Natural killer cell treated with Interleukin-12 subunit alpha and Interleukin-12 subunit beta and Interleukin-15 and Interleukin-18, amount 100 ng/mL, for 72 hours (primary cell): ENCODE results near the gene ARSG. TPM values are rescaled to one million over a fixed set of nuclear protein-coding genes. Genes with fewer than 3 reads are reported as not detected.

Experiments
- ATAC-seq, 2 donors: fragments of 150-1000 bp; cut with Tn5 transposase in 1 of 2; sonication (Bioruptor Pico), chemical (Tn5 transposase) in 1 of 2; 2 replicates each; pipeline ENCODE4 v1.10.0; 2021
- DNase-seq: peaks from one replicate; pipeline ENCODE4 v3.0.0; 2022; ENCODE audit warnings: low spot score
- H3K27ac Mint-ChIP-seq, 2 donors: 1 replicate in 1 of 2; 2 replicates in 1 of 2; pipeline ENCODE4 v1.8.0; 2022; ENCODE audit warnings: mixed read lengths in 2 of 2, mild to moderate bottlenecking in 1 of 2, moderate library complexity in 1 of 2
- H3K27me3 Mint-ChIP-seq, 2 donors: 1 replicate in 1 of 2; 2 replicates in 1 of 2; pipeline ENCODE4 v1.8.0; 2022; ENCODE audit warnings: mixed read lengths in 2 of 2
- H3K36me3 Mint-ChIP-seq: one replicate; pipeline ENCODE4 v1.8.0; 2022; ENCODE audit warnings: mixed read lengths
- H3K4me1 Mint-ChIP-seq, 2 donors: 1 replicate in 1 of 2; 2 replicates in 1 of 2; pipeline ENCODE4 v1.8.0; 2022; ENCODE audit warnings: low read depth in 2 of 2, mixed read lengths in 2 of 2, mild to moderate bottlenecking in 1 of 2
- H3K4me3 Mint-ChIP-seq: one replicate; pipeline ENCODE4 v1.8.0; 2022; ENCODE audit warnings: mixed read lengths
- H3K9me3 Mint-ChIP-seq: 2 replicates; pipeline ENCODE4 v1.8.0; 2022; ENCODE audit warnings: mixed read lengths
- total RNA-seq, 2 donors: library from RNA; stranded (reverse); gene quantifications; one replicate each; pipeline ENCODE4 v1.2.3, GENCODE V29; 2022

Gene ARSG
- total RNA-seq, 2 donors from 2014 or later, result 2.4 to 4.7 TPM

DNA sequence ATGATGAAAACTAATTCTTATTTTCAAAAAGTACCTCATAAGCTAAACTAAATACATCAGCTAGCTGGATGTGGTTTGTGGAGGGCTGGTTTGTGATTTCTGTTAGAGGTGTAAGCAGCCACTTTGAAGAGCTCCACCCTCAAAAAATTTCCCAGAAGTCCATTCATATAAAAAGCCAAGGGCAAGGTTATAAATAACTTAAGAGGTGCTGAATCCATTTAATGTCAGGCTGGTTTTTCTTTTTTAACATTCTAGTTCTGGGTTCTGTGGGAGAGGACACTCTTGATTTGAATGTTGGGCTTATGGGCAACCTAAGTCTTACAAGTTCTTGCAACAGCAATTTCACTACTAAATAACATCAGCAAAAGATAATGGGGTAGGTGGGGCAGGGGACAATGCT lies 169.4 kb downstream of the ARSG start:
- peak overlapping the region; percentile 83 to 96 for H3K27ac Mint-ChIP-seq
- H3K4me3 Mint-ChIP-seq, result peak overlapping the region; percentile 79
- H3K9me3 Mint-ChIP-seq, result no peaks in the 10 kb centered on the region
- H3K4me1 Mint-ChIP-seq, result peaks cover 63 to 66% of the 10 kb centered on the region in 2 donors
- no peaks in the 10 kb centered on the region for H3K36me3 Mint-ChIP-seq
- ATAC-seq, result no peak
- no peaks in the 10 kb centered on the region for H3K27me3 Mint-ChIP-seq
- peak; percentile 68 for DNase-seq

DNA sequence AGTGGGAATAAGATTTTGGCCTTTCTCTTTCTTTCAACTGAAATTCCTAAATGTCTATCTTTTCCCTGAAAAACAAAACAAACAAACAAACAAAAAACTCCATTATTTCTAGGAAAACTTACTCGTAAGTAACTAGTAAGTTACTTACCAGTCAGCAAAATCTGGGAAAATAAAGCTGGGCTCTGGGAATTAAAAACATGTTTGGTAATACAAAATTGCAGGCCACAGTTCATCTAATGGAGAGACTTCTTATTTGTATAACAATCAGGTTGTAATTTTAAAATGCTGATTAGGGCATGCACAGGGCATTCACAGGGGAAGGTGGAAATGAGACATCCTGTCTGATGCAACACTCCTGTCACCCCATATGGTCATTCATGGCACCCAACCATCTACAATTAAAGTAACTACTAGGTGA lies 169.8 kb downstream of the ARSG start:
- H3K27ac Mint-ChIP-seq, result peak overlapping the region; percentile 83 to 96
- no peaks in the 10 kb centered on the region for H3K27me3 Mint-ChIP-seq
- no peak for ATAC-seq
- H3K4me3 Mint-ChIP-seq, result peak overlapping the region; percentile 79
- peaks cover 62 to 63% of the 10 kb centered on the region in 2 donors for H3K4me1 Mint-ChIP-seq
- no peaks in the 10 kb centered on the region for H3K9me3 Mint-ChIP-seq
- H3K36me3 Mint-ChIP-seq, result no peaks in the 10 kb centered on the region
- no peak for DNase-seq

DNA sequence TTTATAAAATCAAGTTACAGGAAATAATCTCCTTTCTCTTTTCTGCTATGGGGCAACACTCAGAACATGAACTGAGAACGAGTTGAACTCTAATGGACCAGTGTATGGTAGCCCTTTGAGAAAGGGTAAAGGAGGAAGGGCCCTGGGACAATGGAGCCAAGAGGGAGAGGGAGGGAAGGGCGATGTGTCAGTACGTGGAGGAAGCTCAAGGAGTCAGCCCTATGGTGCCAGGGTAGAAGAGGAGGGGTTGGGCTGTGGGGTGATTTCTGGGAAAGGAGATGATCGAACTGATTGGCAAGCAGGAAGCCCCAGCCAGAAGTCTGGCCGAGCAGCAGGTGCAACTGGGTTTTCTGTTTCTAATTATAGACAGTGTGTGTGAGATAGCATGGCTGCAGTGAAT lies 170.3 kb downstream of the ARSG start:
- Mint-ChIP-seq H3K27ac (peak overlapping the region; percentile 83 to 96), H3K36me3 (no peaks in the 10 kb centered on the region), H3K4me1 (peaks cover 58 to 59% of the 10 kb centered on the region in 2 donors), H3K27me3 (no peaks in the 10 kb centered on the region), H3K4me3 (peak overlapping the region; percentile 79), H3K9me3 (no peaks in the 10 kb centered on the region)
- DNase-seq (peak; percentile 63), ATAC-seq (peak in 1 of 2 donors; percentile 0)

DNA sequence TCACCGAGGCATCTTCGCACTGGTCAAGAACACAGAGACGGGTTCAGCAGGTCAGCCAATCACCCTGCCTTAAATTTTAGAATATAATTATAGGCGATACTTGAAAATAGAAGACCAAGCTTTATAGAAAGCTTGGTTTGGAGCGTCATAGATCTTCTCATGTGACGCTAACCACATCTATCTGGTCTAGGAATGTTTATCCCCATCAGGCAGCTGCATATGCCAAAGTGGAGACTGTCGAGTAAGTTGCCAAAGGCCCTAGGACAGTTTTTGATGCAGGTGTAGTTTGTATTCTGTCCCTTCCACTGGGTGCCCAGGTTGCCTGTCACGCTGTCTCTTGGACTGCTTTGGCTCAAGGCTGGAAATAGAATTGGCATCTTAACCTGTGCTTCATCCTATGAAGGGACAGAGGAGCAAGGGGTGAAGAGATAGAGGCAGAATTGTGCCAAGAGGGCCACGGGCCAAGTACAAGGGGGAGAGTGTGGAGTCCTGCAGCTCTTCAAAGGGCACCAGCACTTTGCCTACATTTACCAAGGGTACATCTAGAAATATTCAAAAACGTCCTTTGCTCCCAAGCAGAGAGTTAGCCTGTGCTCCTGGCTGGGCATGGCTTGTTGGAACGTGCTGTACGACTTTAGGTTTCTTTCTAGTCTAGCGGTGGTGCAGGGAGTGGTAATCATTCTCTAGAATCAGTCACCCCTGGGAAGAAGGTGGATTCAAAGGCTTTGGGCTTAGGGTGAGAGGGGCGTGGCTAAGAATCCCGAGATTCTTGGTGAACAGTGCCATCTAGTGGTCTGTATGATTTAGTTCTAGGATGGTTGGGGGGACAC lies 171.3 kb downstream of the ARSG start:
- H3K4me3 Mint-ChIP-seq, result peak overlapping the region; percentile 79
- no peaks in the 10 kb centered on the region for H3K36me3 Mint-ChIP-seq
- H3K9me3 Mint-ChIP-seq, result no peaks in the 10 kb centered on the region
- ATAC-seq, result peak; percentile 75 to 84
- DNase-seq, result peak; percentile 80
- peaks cover 54 to 59% of the 10 kb centered on the region in 2 donors for H3K4me1 Mint-ChIP-seq
- H3K27ac Mint-ChIP-seq, result peak overlapping the region; percentile 83 to 96
- no peaks in the 10 kb centered on the region for H3K27me3 Mint-ChIP-seq

DNA sequence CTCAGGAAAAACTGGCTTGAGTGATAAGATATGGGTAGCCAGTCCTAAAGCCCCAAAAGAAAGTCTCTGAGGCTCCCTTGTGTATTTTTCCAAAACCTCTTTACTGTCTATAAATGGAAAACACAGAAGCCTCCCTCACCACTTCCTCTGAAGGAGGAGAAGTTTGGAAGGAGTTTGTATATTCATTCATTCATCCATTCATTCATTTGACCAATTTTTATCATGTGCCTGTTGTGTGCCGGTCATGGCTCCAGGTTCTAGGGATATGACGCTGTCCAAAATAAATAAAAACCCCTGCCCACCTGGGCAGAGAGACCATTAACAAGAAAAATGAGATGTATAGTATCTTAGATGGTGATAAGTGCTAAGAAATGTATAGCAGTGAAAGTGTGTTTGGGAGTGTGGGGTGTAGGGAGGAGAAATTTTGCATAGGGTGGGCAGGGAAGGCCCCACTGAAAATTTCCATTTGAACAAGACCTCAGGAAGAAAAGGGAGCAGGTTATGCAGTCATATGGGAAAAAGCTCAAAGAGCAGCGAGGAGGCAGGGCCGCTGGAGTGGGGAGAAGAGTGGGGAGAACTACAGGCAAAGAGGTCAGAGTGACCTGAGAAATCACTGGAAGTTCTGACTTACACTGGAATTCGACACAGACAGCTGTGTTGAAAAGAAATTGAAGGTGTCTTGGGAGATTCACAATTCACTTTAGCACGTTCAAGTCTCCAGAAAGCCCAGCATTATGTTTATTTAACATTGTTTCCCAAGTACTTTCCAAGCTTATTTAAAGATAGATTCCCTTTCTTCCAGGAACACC lies 172.1 kb downstream of the ARSG start:
- H3K36me3 Mint-ChIP-seq, result no peaks in the 10 kb centered on the region
- peak overlapping the region; percentile 41 for H3K4me3 Mint-ChIP-seq
- H3K27me3 Mint-ChIP-seq, result no peaks in the 10 kb centered on the region
- DNase-seq (no peak), ATAC-seq (no peak)
- peaks cover 49 to 51% of the 10 kb centered on the region in 2 donors for H3K4me1 Mint-ChIP-seq
- peak overlapping the region; percentile 60 to 83 for H3K27ac Mint-ChIP-seq
- no peaks in the 10 kb centered on the region for H3K9me3 Mint-ChIP-seq

DNA sequence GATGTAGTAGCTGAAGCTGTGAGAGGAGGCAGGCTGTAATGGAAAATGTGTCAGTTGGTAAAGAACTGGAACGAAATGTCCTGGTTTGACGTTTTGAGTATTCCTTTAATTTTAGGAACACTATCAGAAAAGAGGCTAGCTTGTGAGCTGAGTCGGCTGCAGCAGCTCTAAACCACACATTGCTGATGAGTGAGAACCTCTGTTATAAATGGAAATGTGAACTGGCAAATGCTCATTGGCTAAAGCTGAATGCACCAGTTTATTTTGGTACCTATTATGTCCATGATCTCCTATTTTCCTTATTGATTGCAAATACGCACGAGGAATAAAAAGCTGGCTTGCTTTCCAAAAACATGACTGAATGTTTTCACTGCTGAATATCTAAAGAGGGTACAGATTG lies 177.0 kb downstream of the ARSG start:
- no peak for ATAC-seq
- Mint-ChIP-seq H3K27ac (no peak overlapping the region), H3K9me3 (no peaks in the 10 kb centered on the region), H3K27me3 (peaks cover 7 to 8% of the 10 kb centered on the region in 2 donors), H3K36me3 (no peaks in the 10 kb centered on the region), H3K4me3 (no peak overlapping the region), H3K4me1 (peaks cover 3 to 8% of the 10 kb centered on the region in 2 donors)
- no peak for DNase-seq

DNA sequence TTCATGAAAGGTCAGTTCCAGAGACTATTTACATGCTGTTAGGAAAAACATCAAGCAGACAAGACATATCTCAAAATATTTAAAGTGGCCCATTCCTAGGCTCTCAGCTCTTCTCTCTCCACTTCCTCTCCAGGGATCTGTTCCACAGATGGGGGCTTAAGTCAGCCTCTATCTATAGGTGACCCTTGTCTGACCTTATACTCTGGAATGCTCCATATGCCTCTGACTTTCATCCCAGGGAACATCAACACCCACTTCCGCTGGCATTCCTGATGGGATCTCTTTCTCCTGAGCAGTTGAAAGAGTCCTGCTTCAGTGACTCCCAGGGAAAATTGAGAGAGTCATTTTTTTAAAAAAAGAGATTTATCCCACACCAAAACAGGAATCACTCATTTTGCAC lies 177.5 kb downstream of the ARSG start:
- Mint-ChIP-seq H3K36me3 (no peaks in the 10 kb centered on the region), H3K27me3 (peaks cover 7 to 8% of the 10 kb centered on the region in 2 donors)
- no peak for ATAC-seq

More for the DNA sequence above, 177.5 kb downstream of the ARSG start:
- DNase-seq, result no peak
- Mint-ChIP-seq H3K4me3 (no peak overlapping the region), H3K9me3 (no peaks in the 10 kb centered on the region), H3K27ac (no peak overlapping the region), H3K4me1 (peaks cover 0 to 5% of the 10 kb centered on the region in 2 donors)

Other genes with a start within 250 kb of the ARSG start
- gene AMZ2, start 43.5 kb upstream of the ARSG start, total RNA-seq, result 10 to 100 TPM; 47.1 to 62.2 TPM
- gene SLC16A6, start 368 bp upstream of the ARSG start, total RNA-seq, result 1 to 10 TPM; 2.4 to 5.8 TPM
- gene WIPI1, start 166.0 kb downstream of the ARSG start, total RNA-seq, result 10 to 100 TPM; 26.5 to 39.1 TPM
- gene PRKAR1A, start 220.9 kb downstream of the ARSG start, total RNA-seq, result 100 to 1,000 TPM; 154 to 230 TPM